ENCODE measurements around the gene AP5Z1. TPM values are rescaled to one million over a fixed set of nuclear protein-coding genes. Genes with fewer than 3 reads are reported as not detected.

AP5Z1 gene
- total RNA-seq, 2 experiments from 2014 or later, result 32.8 to 35.0 TPM

- Histone ChIP-seq H3K9me3 (ENCODE audit: low read length) (no peaks in the 10 kb centered on the region), H4K20me1 (ENCODE audit: insufficient read depth, low read length) (no peaks in the 10 kb centered on the region), H3K79me2 (ENCODE audit: insufficient read depth, low read depth, low read length) (no peaks in the 10 kb centered on the region), H2AFZ (ENCODE audit: low read length) (no peak overlapping the region), H3K27ac (ENCODE audit: low read depth, low read length, poor library complexity, severe bottlenecking) (no peak overlapping the region), H3K4me2 (ENCODE audit: low read length) (no peak overlapping the region), H3K4me1 (ENCODE audit: insufficient read depth, low read length, poor library complexity, severe bottlenecking) (no peaks in the 10 kb centered on the region), H3K9me2 (ENCODE audit: insufficient read depth, low read length) (no peaks in the 10 kb centered on the region), H3K4me3 (ENCODE audit: low read depth, low read length, poor library complexity, severe bottlenecking) (no peak overlapping the region), H3K36me3 (ENCODE audit: insufficient read depth, low read length) (peaks cover 3% of the 10 kb centered on the region)
- TF ChIP-seq CTCF (conservative IDR thresholded peaks at IDR 0.05; ENCODE audit: low read length) (no peak), EZH2phosphoT487 (IDR thresholded peaks at IDR 0.05; ENCODE audit: borderline replicate concordance, low read depth, low read length) (no peak)
- CTCF ChIA-PET (ENCODE audit: unreplicated experiment), result interaction anchor here (0.6 kb wide), 2 partner anchors 287 to 832 kb away, joined by 3 to 8 read pairs; no protein-coding TSS in a partner anchor
- POLR2A ChIA-PET, result no interaction called here
- no TSS peak for BruUV-seq (replicated peaks)
- DNase-seq (ENCODE audit: low spot score), result no peak
- intact Hi-C loops (cut with micrococcal nuclease; ENCODE audit: unreplicated experiment), result no loop called here
Measured at GRCh38 chr7:4799508-4800268, 24.3 kb downstream of the AP5Z1 start.

- Histone ChIP-seq H3K4me2 (ENCODE audit: low read length) (no peak overlapping the region), H3K4me1 (ENCODE audit: insufficient read depth, low read length, poor library complexity, severe bottlenecking) (no peaks in the 10 kb centered on the region), H3K27ac (ENCODE audit: low read depth, low read length, poor library complexity, severe bottlenecking) (no peak overlapping the region), H3K79me2 (ENCODE audit: insufficient read depth, low read depth, low read length) (no peaks in the 10 kb centered on the region), H3K9me3 (ENCODE audit: low read length) (no peaks in the 10 kb centered on the region), H3K9me2 (ENCODE audit: insufficient read depth, low read length) (no peaks in the 10 kb centered on the region), H4K20me1 (ENCODE audit: insufficient read depth, low read length) (no peaks in the 10 kb centered on the region), H2AFZ (ENCODE audit: low read length) (no peak overlapping the region), H3K4me3 (ENCODE audit: low read depth, low read length, poor library complexity, severe bottlenecking) (no peak overlapping the region), H3K36me3 (ENCODE audit: insufficient read depth, low read length) (no peaks in the 10 kb centered on the region)
- ChIA-PET CTCF (ENCODE audit: unreplicated experiment) (interaction anchor here (0.6 kb wide), 1 partner anchor 833 kb away, joined by 3 read pairs; no protein-coding TSS in a partner anchor), POLR2A (no interaction called here)
- intact Hi-C loops (cut with micrococcal nuclease; ENCODE audit: unreplicated experiment), result no loop called here
- no TSS peak for BruUV-seq (replicated peaks)
- TF ChIP-seq EZH2phosphoT487 (IDR thresholded peaks at IDR 0.05; ENCODE audit: borderline replicate concordance, low read depth, low read length), result no peak
- TF ChIP-seq CTCF (conservative IDR thresholded peaks at IDR 0.05; ENCODE audit: low read length), result no peak
- no peak for DNase-seq (ENCODE audit: low spot score)
Measured at GRCh38 chr7:4800487-4800886, 25.1 kb downstream of the AP5Z1 start.
